ENCODE measurements around the gene RNF144A. TPM values are rescaled to one million over a fixed set of nuclear protein-coding genes. Genes with fewer than 3 reads are reported as not detected.

RNF144A gene
- total RNA-seq, 1 experiment from 2014 or later, result 0.21 TPM

DNA sequence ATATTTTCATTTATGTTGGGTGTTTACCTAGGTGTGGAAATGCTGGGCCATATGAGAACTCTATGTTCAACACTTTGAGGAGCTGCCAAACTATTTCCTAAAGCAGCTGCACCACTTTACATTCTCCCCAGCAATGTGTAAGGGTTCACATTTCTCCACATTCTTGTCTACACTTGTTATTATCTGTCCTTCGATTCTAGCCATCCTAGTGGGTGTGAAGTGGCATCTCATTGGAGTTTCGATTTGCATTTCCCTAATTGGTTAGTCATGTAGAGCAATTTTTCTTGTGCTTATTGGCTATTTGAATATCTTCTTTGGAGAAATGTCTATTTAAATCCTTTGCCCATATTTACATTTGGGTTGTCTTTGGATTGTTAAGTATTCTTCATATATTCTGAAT lies 21.9 kb downstream of the RNF144A start:
- CTCF ChIA-PET, result interaction anchor here (0.6 to 1.5 kb wide), 2 partner anchors 105 to 133 kb away, joined by 3 to 5 read pairs; no protein-coding TSS in a partner anchor
- Mint-ChIP-seq H3K4me3 (ENCODE audit: unreplicated experiment) (no peak overlapping the region), H3K4me1 (ENCODE audit: insufficient read depth, unreplicated experiment) (no peaks in the 10 kb centered on the region), H3K9me3 (ENCODE audit: unreplicated experiment) (no peaks in the 10 kb centered on the region), H3K36me3 (ENCODE audit: insufficient read depth, unreplicated experiment) (no peaks in the 10 kb centered on the region), H3K27me3 (ENCODE audit: insufficient read depth, unreplicated experiment) (peaks cover 58% of the 10 kb centered on the region), H3K27ac (ENCODE audit: low read depth, unreplicated experiment) (no peak overlapping the region)
- intact Hi-C loops (cut with micrococcal nuclease), result no loop called here
- POLR2A ChIA-PET, result interaction anchor here (0.7 kb wide), 1 partner anchor 9 kb away, joined by 3 read pairs; no protein-coding TSS in a partner anchor
- TF ChIP-seq, protein P1, sequence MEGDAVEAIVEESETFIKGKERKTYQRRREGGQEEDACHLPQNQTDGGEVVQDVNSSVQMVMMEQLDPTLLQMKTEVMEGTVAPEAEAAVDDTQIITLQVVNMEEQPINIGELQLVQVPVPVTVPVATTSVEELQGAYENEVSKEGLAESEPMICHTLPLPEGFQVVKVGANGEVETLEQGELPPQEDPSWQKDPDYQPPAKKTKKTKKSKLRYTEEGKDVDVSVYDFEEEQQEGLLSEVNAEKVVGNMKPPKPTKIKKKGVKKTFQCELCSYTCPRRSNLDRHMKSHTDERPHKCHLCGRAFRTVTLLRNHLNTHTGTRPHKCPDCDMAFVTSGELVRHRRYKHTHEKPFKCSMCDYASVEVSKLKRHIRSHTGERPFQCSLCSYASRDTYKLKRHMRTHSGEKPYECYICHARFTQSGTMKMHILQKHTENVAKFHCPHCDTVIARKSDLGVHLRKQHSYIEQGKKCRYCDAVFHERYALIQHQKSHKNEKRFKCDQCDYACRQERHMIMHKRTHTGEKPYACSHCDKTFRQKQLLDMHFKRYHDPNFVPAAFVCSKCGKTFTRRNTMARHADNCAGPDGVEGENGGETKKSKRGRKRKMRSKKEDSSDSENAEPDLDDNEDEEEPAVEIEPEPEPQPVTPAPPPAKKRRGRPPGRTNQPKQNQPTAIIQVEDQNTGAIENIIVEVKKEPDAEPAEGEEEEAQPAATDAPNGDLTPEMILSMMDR (IDR thresholded peaks at IDR 0.05; ENCODE audit: unreplicated experiment), result no peak
- no TSS peak for BruUV-seq (replicated peaks)
- no peak for DNase-seq (ENCODE audit: unreplicated experiment)

DNA sequence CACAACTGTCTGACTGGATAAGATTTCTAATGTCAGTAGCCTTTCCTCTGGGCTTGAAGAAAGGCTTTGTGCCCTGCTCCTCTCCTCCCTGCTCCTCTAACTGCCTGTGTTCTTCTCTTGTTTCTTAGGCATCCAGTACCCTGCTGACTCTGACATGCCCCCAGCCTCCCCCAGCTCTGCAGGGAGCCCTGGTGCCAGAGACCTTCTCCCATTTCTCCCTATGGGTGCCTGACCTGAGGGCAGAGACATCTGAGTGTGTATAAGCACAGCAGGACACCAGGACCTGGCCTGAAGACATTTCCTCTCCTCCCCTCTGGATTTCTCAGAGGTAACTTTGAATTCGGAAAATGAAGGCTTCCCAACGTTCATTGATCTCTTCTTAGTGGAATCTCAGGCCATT lies 23.6 kb downstream of the RNF144A start:
- intact Hi-C loops (cut with micrococcal nuclease), result no loop called here
- TF ChIP-seq, protein P1 (IDR thresholded peaks at IDR 0.05; ENCODE audit: unreplicated experiment), result no peak
- H3K36me3 Mint-ChIP-seq (ENCODE audit: insufficient read depth, unreplicated experiment), result no peaks in the 10 kb centered on the region
- no peak overlapping the region for H3K4me3 Mint-ChIP-seq (ENCODE audit: unreplicated experiment)
- no peak overlapping the region for H3K27ac Mint-ChIP-seq (ENCODE audit: low read depth, unreplicated experiment)
- CTCF ChIA-PET, result no interaction called here
- no peak for DNase-seq (ENCODE audit: unreplicated experiment)
- H3K4me1 Mint-ChIP-seq (ENCODE audit: insufficient read depth, unreplicated experiment), result no peaks in the 10 kb centered on the region
- BruUV-seq (replicated peaks), result no TSS peak
- H3K9me3 Mint-ChIP-seq (ENCODE audit: unreplicated experiment), result no peaks in the 10 kb centered on the region
- peaks cover 54% of the 10 kb centered on the region for H3K27me3 Mint-ChIP-seq (ENCODE audit: insufficient read depth, unreplicated experiment)
- POLR2A ChIA-PET, result no interaction called here

DNA sequence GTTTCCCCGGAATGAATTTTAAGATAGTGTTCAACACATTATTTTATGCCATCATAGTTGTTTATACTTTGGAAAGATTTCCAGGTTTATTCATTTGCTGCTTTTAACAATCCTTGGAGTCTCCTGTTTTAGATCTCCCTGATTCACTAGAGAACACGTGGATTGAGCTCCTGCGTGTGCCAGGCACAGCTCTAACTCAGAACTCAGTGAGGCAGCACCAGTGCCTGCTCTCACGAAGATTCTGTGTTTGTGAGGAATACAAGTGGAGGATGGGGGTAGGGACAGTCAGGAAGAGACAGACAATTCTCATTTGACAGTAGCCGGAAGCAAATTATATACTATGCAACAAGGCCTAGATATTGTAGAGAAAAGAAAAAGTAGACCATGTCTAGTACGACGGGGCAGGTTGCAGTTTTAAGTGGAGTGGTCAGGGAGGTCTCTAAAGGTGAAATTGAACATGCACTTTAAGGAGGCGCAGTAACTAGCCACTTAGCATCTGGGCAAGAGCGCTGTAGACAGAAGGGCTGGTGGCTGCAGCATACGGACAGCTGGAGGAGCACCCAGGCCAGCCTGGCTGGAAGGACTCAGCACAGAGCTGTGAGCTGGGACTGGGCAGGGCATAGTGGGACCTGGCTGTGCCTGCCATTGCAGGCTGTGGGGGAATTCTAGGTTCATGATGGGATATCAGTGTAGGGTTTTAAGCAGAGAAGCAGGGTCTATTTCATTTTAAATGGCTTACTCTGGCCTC lies 24.3 kb downstream of the RNF144A start:
- TF ChIP-seq, protein P1 (IDR thresholded peaks at IDR 0.05; ENCODE audit: unreplicated experiment), result no peak
- peaks cover 53% of the 10 kb centered on the region for H3K27me3 Mint-ChIP-seq (ENCODE audit: insufficient read depth, unreplicated experiment)
- BruUV-seq (replicated peaks), result no TSS peak
- ChIA-PET CTCF (no interaction called here), POLR2A (no interaction called here)
- intact Hi-C loops (cut with micrococcal nuclease), result no loop called here
- no peaks in the 10 kb centered on the region for H3K36me3 Mint-ChIP-seq (ENCODE audit: insufficient read depth, unreplicated experiment)
- no peak overlapping the region for H3K27ac Mint-ChIP-seq (ENCODE audit: low read depth, unreplicated experiment)
- no peak overlapping the region for H3K4me3 Mint-ChIP-seq (ENCODE audit: unreplicated experiment)
- DNase-seq (ENCODE audit: unreplicated experiment), result no peak
- H3K4me1 Mint-ChIP-seq (ENCODE audit: insufficient read depth, unreplicated experiment), result no peaks in the 10 kb centered on the region
- H3K9me3 Mint-ChIP-seq (ENCODE audit: unreplicated experiment), result no peaks in the 10 kb centered on the region

DNA sequence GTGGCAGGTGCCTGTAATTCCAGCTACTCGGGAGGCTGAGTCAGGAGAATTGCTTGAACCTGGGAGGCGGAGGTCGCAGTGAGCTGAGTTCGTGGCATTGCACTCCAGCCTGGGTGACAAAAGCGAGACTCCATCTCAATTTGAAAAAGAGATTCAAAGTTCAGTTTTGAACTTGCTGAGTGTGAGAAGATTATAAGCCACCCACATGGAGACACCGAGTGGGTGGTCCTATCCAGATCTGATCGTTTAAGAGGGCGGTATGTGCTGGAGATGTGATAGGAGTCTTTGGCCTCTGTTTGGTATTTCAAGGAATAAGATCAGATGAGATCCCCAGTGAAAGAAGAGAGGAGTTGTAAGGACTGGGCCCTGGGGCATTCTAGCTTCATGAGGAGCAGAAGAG lies 25.6 kb downstream of the RNF144A start:
- ChIA-PET CTCF (no interaction called here), POLR2A (interaction anchor here (0.7 kb wide), 1 partner anchor 91 kb away, joined by 3 read pairs; no protein-coding TSS in a partner anchor)
- Mint-ChIP-seq H3K4me1 (ENCODE audit: insufficient read depth, unreplicated experiment) (no peaks in the 10 kb centered on the region), H3K9me3 (ENCODE audit: unreplicated experiment) (no peaks in the 10 kb centered on the region), H3K4me3 (ENCODE audit: unreplicated experiment) (no peak overlapping the region), H3K27ac (ENCODE audit: low read depth, unreplicated experiment) (no peak overlapping the region), H3K27me3 (ENCODE audit: insufficient read depth, unreplicated experiment) (peaks cover 53% of the 10 kb centered on the region), H3K36me3 (ENCODE audit: insufficient read depth, unreplicated experiment) (no peaks in the 10 kb centered on the region)
- no peak for DNase-seq (ENCODE audit: unreplicated experiment)
- TF ChIP-seq, protein P1 (IDR thresholded peaks at IDR 0.05; ENCODE audit: unreplicated experiment), result no peak
- intact Hi-C loops (cut with micrococcal nuclease), result no loop called here
- BruUV-seq (replicated peaks), result no TSS peak

All from MCF 10A (cell line).